Measurements from ENCODE around the gene GJC2.
A peak's percentile ranks its signal among the peaks of the same experiment; 100 is the strongest.

The GJC2 gene

DNA sequence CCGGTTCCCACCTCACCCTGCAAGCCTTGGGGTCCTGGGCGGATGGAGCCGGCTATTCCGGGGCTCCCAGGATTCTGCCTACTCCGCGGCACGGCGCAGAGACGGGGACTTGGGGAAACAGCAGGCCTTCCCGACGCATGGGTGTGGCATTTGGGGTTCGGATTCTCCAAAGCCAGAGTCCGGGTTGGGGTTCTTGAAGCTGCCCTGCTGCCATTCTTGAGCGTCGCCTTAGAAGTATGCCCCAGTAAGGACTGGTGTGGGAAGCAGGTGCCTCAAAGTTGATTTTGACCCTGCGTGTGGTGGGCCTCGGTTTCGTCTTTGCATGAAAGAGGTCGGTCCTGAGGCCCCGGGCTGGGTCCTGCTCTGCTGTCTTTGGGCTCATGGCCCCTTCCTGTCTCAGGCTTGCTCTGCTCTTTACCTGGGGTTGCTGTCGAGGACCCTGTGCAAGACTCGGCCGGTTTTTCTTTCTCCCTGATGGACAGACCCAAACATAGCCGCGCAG is 9.0 kb upstream of the GJC2 start:
- no CpG with 5 or more reads among the region's 25 CpGs for WGBS (ENCODE audit: extremely low coverage, insufficient coverage, insufficient read length)
- Histone ChIP-seq H3K23ac (ENCODE audit: low read length) (no peak overlapping the region), H3K18ac (ENCODE audit: low read length) (peak overlapping the region; percentile 64), H3K4me3 (ENCODE audit: low read depth, low read length) (peak overlapping the region; percentile 99), H3K79me2 (ENCODE audit: control insufficient read depth, insufficient read depth, low read length, poor library complexity) (peaks cover 32% of the 10 kb centered on the region), H2AFZ (ENCODE audit: insufficient read depth, low read length, poor library complexity) (no peak overlapping the region), H4K8ac (ENCODE audit: low read depth, low read length) (peak overlapping the region; percentile 89), H2BK5ac (ENCODE audit: low read depth, low read length, poor library complexity) (peak overlapping the region; percentile 79), H2BK12ac (ENCODE audit: low read length) (no peak overlapping the region), H3K9ac (ENCODE audit: low read length) (peak overlapping the region; percentile 98), H3K4me1 (ENCODE audit: control insufficient read depth in 1 of 2, insufficient read depth in 2 of 2, low read length in 2 of 2) (peaks cover 9 to 20% of the 10 kb centered on the region in 2 experiments), H4K12ac (ENCODE audit: low read depth, low read length) (peak overlapping the region; percentile 37), H3K9me3 (ENCODE audit: insufficient read depth, low read depth, low read length) (peaks cover 2% of the 10 kb centered on the region), H3K79me1 (ENCODE audit: low read length) (peaks cover 10% of the 10 kb centered on the region), H3K4ac (ENCODE audit: low read depth, low read length) (peak overlapping the region; percentile 85), H3K27ac (ENCODE audit: low read depth, low read length) (peak overlapping the region; percentile 64), H3K36me3 (ENCODE audit: control insufficient read depth in 1 of 2, insufficient read depth in 2 of 2, low read length in 2 of 2) (peaks cover 17 to 21% of the 10 kb centered on the region in 2 experiments), H3K14ac (ENCODE audit: low read length) (peak overlapping the region; percentile 91), H3K4me2 (ENCODE audit: low read length) (peak overlapping the region; percentile 97), H2BK120ac (ENCODE audit: insufficient read depth, low read length, poor library complexity) (peak overlapping the region; percentile 23), H2AK5ac (ENCODE audit: low read length) (peak overlapping the region; percentile 49), H3K27me3 (ENCODE audit: insufficient read depth, low read length) (no peaks in the 10 kb centered on the region), H4K91ac (ENCODE audit: low read depth, low read length) (peak overlapping the region; percentile 89)
- DNase-seq: no peak

- no peak overlapping the region for H3K14ac ChIP-seq (ENCODE audit: low read length)
- H3K79me2 ChIP-seq (ENCODE audit: control insufficient read depth, insufficient read depth, low read length, poor library complexity): peaks cover 32% of the 10 kb centered on the region
- H4K12ac ChIP-seq (ENCODE audit: low read depth, low read length): no peak overlapping the region
- no peak overlapping the region for H2AK5ac ChIP-seq (ENCODE audit: low read length)
- H3K23ac ChIP-seq (ENCODE audit: low read length): no peak overlapping the region
- H3K27me3 ChIP-seq (ENCODE audit: insufficient read depth, low read length): no peaks in the 10 kb centered on the region
- peak overlapping the region; percentile 99 for H3K4me3 ChIP-seq (ENCODE audit: low read depth, low read length)
- H3K18ac ChIP-seq (ENCODE audit: low read length): no peak overlapping the region
- H4K8ac ChIP-seq (ENCODE audit: low read depth, low read length): no peak overlapping the region
- peaks cover 9 to 20% of the 10 kb centered on the region in 2 experiments for H3K4me1 ChIP-seq (ENCODE audit: control insufficient read depth in 1 of 2, insufficient read depth in 2 of 2, low read length in 2 of 2)
- peak overlapping the region; percentile 32 for H2AFZ ChIP-seq (ENCODE audit: insufficient read depth, low read length, poor library complexity)
- peaks cover 2% of the 10 kb centered on the region for H3K9me3 ChIP-seq (ENCODE audit: insufficient read depth, low read depth, low read length)
- peak overlapping the region; percentile 97 for H3K4me2 ChIP-seq (ENCODE audit: low read length)
- peak; percentile 36 to 53 for DNase-seq
- H3K9ac ChIP-seq (ENCODE audit: low read length): peak overlapping the region; percentile 98
- peaks cover 23 to 27% of the 10 kb centered on the region in 2 experiments for H3K36me3 ChIP-seq (ENCODE audit: control insufficient read depth in 1 of 2, insufficient read depth in 2 of 2, low read length in 2 of 2)
- peaks cover 10% of the 10 kb centered on the region for H3K79me1 ChIP-seq (ENCODE audit: low read length)
- no peak overlapping the region for H2BK120ac ChIP-seq (ENCODE audit: insufficient read depth, low read length, poor library complexity)
- H3K4ac ChIP-seq (ENCODE audit: low read depth, low read length): peak overlapping the region; percentile 85
- no peak overlapping the region for H3K27ac ChIP-seq (ENCODE audit: low read depth, low read length)
- H2BK5ac ChIP-seq (ENCODE audit: low read depth, low read length, poor library complexity): no peak overlapping the region
- WGBS (ENCODE audit: extremely low coverage, insufficient coverage, insufficient read length): no CpG with 5 or more reads among the region's 27 CpGs
- no peak overlapping the region for H4K91ac ChIP-seq (ENCODE audit: low read depth, low read length)
- H2BK12ac ChIP-seq (ENCODE audit: low read length): no peak overlapping the region
Observed at GRCh38 chr1:228141226-228142044, 8.3 kb upstream of the GJC2 start.

GRCh38 chr1:228142155-228142691 is 7.5 kb upstream of the GJC2 start:
- Histone ChIP-seq H2BK12ac (ENCODE audit: low read length) (no peak overlapping the region), H3K27me3 (ENCODE audit: insufficient read depth, low read length) (no peaks in the 10 kb centered on the region), H3K4me1 (ENCODE audit: control insufficient read depth in 1 of 2, insufficient read depth in 2 of 2, low read length in 2 of 2) (peaks cover 9 to 20% of the 10 kb centered on the region in 2 experiments), H2BK120ac (ENCODE audit: insufficient read depth, low read length, poor library complexity) (no peak overlapping the region), H3K79me2 (ENCODE audit: control insufficient read depth, insufficient read depth, low read length, poor library complexity) (peaks cover 32% of the 10 kb centered on the region), H3K4ac (ENCODE audit: low read depth, low read length) (peak overlapping the region; percentile 85), H4K91ac (ENCODE audit: low read depth, low read length) (no peak overlapping the region), H2BK5ac (ENCODE audit: low read depth, low read length, poor library complexity) (no peak overlapping the region), H3K4me2 (ENCODE audit: low read length) (no peak overlapping the region), H3K36me3 (ENCODE audit: control insufficient read depth in 1 of 2, insufficient read depth in 2 of 2, low read length in 2 of 2) (peaks cover 29 to 35% of the 10 kb centered on the region in 2 experiments), H3K9ac (ENCODE audit: low read length) (no peak overlapping the region), H4K8ac (ENCODE audit: low read depth, low read length) (no peak overlapping the region), H3K27ac (ENCODE audit: low read depth, low read length) (no peak overlapping the region), H3K9me3 (ENCODE audit: insufficient read depth, low read depth, low read length) (peaks cover 4% of the 10 kb centered on the region), H2AK5ac (ENCODE audit: low read length) (no peak overlapping the region), H3K79me1 (ENCODE audit: low read length) (peaks cover 10% of the 10 kb centered on the region), H3K18ac (ENCODE audit: low read length) (peak overlapping the region; percentile 38), H3K23ac (ENCODE audit: low read length) (no peak overlapping the region), H3K4me3 (ENCODE audit: low read depth, low read length) (no peak overlapping the region), H3K14ac (ENCODE audit: low read length) (peak overlapping the region; percentile 22), H2AFZ (ENCODE audit: insufficient read depth, low read length, poor library complexity) (no peak overlapping the region), H4K12ac (ENCODE audit: low read depth, low read length) (peak overlapping the region; percentile 14)
- no peak for DNase-seq
- no CpG with 5 or more reads among the region's 16 CpGs for WGBS (ENCODE audit: extremely low coverage, insufficient coverage, insufficient read length)

DNA sequence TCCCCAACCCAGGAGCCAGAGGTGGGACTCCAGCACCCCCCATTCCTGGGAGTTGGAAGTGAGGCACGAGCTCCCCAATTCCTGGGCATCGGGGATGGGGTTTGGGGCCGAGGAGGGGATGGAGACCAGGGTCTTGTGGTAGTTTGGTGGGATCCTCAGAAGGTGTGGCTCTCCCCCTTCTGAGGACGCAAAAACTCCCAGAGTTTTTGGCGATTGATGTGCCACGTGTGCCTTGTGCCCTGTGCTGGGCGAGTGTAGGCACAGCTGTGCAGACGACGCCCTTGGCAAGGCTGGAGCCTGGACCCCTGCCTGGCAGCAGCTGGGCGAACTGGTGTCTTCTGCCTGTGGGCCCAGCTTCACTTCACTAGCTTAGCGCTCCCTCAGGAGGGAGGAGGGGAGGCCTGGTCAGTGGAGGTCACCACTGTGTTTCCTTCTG is 7.0 kb upstream of the GJC2 start:
- no peak overlapping the region for H3K18ac ChIP-seq (ENCODE audit: low read length)
- no peak overlapping the region for H2BK12ac ChIP-seq (ENCODE audit: low read length)
- H4K12ac ChIP-seq (ENCODE audit: low read depth, low read length): no peak overlapping the region
- no peaks in the 10 kb centered on the region for H3K27me3 ChIP-seq (ENCODE audit: insufficient read depth, low read length)
- no peak overlapping the region for H3K9ac ChIP-seq (ENCODE audit: low read length)
- H3K23ac ChIP-seq (ENCODE audit: low read length): no peak overlapping the region
- H3K27ac ChIP-seq (ENCODE audit: low read depth, low read length): no peak overlapping the region
- H3K14ac ChIP-seq (ENCODE audit: low read length): no peak overlapping the region
- peaks cover 4% of the 10 kb centered on the region for H3K9me3 ChIP-seq (ENCODE audit: insufficient read depth, low read depth, low read length)
- H2BK5ac ChIP-seq (ENCODE audit: low read depth, low read length, poor library complexity): no peak overlapping the region
- no peak overlapping the region for H2BK120ac ChIP-seq (ENCODE audit: insufficient read depth, low read length, poor library complexity)
- no peak for DNase-seq
- peaks cover 33 to 39% of the 10 kb centered on the region in 2 experiments for H3K36me3 ChIP-seq (ENCODE audit: control insufficient read depth in 1 of 2, insufficient read depth in 2 of 2, low read length in 2 of 2)
- H3K4me3 ChIP-seq (ENCODE audit: low read depth, low read length): peak overlapping the region; percentile 40
- peak overlapping the region; percentile 85 for H3K4ac ChIP-seq (ENCODE audit: low read depth, low read length)
- peaks cover 9 to 20% of the 10 kb centered on the region in 2 experiments for H3K4me1 ChIP-seq (ENCODE audit: control insufficient read depth in 1 of 2, insufficient read depth in 2 of 2, low read length in 2 of 2)
- no peak overlapping the region for H4K91ac ChIP-seq (ENCODE audit: low read depth, low read length)
- H3K79me2 ChIP-seq (ENCODE audit: control insufficient read depth, insufficient read depth, low read length, poor library complexity): peaks cover 32% of the 10 kb centered on the region
- H2AK5ac ChIP-seq (ENCODE audit: low read length): no peak overlapping the region
- H2AFZ ChIP-seq (ENCODE audit: insufficient read depth, low read length, poor library complexity): no peak overlapping the region
- no peak overlapping the region for H4K8ac ChIP-seq (ENCODE audit: low read depth, low read length)
- no peak overlapping the region for H3K4me2 ChIP-seq (ENCODE audit: low read length)
- peaks cover 10% of the 10 kb centered on the region for H3K79me1 ChIP-seq (ENCODE audit: low read length)
- no CpG with 5 or more reads among the region's 11 CpGs for WGBS (ENCODE audit: extremely low coverage, insufficient coverage, insufficient read length)

Measured in trophoblast cell (in vitro differentiated cells and primary cell).